Iris pigment epithelial cell (primary cell): ENCODE results near the gene STMP1.
"Not testable (repeated sequence)": the region's sequence is repeated elsewhere in the genome, so short reads cannot be mapped to it uniquely, and the experiment has no call there.

ENCODE experiments used
- DNase-seq: peaks from one replicate; pipeline ENCODE4 v3.0.0-alpha.2; 2011; ENCODE audit warnings: low read depth

STMP1 gene

GRCh38 chr7:135662373-135663114 is at the start of gene STMP1:
Gene STMP1 (plus strand): TSS chr7:135662514.
- peak; percentile 97 for DNase-seq

DNA sequence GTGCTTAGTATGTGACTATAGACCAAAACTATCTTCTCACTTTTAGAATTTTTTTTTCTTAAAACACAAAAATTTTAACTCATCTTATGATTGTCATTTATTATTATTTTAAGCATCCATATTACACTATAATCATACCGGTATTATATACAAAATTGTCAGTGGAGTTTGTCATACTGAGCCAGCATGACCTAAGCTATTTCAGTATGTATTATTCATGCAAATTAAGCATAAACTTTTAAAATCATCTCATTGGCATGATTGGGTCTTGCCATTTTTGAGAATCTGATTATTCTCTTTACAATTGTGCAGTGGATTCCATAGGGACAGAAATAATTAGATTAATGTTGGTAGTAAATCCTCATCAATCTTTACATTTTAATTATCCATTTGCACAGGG is 46.2 kb upstream of the STMP1 start:
- DNase-seq: no peak

DNA sequence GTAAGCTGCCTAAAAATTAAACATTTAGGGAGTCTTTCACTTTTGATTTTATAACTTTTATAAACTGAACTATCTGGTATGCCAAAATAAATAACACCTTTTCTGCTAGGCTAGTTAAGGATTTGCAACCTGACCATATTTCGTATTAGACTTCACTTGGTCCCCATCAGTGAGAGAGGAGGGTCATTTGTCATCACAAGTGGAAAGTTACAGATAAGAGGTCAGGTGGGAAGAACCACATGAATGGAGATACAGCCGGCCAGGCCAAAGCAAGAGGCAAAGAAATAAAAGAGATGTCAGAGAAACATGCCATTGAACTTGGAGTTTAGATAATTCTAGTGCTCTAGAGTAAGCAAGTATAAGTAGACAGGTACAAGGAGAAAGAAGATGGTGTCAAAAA is 44.5 kb upstream of the STMP1 start:
- no peak for DNase-seq

DNA sequence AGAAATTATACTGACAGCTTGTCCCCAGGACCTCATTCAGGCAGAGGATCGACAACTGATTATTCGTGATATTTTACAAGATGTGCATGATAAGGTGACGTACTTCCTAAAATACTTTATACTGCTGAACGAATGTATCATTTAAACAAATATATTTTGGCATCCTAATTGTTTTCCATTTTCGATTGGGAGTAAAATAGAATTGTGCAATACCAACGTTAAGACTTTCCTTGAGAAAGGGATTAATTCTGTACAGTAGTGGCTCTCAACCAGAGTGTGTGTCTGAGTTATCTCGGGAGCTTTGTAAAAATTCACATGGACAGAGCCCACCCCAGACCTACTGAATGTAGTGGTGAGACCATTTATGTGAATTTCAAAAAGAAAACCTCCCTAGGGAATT is 43.8 kb upstream of the STMP1 start:
- DNase-seq: no peak

DNA sequence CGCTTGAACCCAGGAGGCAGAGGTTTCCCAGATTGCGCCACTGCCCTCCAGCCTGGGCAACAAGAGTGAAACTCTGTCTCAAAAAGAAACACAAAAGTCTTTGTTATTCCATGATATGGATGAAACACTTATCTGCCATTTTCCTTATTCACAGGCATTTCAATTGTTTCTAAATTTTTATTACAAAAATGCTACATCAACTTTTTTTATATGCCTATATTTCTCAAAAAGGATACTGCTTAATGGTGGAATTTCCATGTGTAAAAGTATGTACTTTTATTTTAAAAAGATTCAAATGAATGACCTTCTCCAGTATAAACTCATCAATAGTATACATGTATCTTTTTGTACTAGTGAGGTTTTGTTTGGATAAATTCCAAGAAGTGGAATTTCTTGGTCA is 41.9 kb upstream of the STMP1 start:
- DNase-seq: no peak

DNA sequence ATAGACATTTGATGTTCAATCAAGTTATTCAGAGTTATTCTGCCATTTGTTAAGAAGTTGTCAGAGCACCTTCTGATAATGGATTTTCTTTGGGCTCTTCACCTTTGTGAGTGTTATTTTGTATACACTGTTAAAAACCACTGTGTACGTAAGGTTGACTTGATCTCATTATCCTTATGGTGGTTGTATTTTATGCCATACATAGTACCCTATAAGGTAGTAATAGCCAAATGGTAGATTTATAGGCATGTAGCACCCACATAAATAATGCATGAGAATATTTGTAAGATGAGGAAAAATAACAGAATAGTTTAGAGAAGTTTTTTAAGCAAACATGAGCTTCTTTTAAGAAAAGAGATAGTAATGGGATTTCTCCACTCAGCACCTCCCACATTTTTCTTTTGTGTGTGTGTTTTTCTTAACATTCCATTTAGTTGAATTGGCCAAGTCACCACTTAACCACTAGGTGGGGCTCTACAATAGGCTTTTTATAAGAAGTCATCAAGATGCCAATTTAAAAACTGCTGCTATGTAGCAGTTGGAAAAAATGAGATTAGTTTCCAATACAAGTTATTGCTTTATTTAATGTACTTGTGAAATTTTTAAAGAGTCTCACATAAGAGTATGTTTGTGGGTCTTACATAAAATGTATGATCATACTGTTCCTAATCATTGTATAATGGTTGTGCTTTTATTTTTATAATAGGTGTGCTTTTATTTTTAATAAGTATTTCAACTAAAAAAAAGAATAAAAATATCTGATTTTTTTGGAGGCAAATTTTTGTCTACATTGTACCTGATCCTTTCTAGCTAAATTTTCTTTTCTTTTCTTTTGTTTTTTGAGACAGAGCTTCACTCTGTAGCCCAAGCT is 41.1 kb upstream of the STMP1 start:
- peak; percentile 90 for DNase-seq

- no peak for DNase-seq
Measured at GRCh38 chr7:135634191-135634878, 28.0 kb upstream of the STMP1 start.

GRCh38 chr7:135639690-135640089 is 22.6 kb upstream of the STMP1 start:
- DNase-seq: not testable (repeated sequence)

GRCh38 chr7:135644154-135644553 is 18.2 kb upstream of the STMP1 start:
- DNase-seq: peak; percentile 38

DNA sequence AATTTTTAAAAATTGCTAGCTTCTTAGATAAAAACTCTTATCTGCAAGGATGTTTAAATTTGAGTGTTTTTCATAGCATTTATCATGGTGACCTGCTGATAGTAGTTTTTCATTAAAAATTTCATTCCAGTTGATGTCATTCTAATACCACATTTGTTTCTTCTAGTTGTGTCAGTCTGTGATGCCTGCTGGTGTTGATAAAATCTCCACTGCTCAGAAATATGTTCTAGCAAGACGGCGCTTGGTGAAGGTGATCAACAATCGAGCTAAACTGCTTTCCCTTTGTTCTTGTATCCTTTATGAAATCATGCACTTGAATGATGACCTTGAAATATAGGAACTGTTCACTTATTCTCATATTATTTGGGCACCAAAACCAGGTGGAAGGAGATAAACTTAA is 17.6 kb upstream of the STMP1 start:
- no peak for DNase-seq

- DNase-seq: peak; percentile 65
Measured at GRCh38 chr7:135645296-135645904, 16.9 kb upstream of the STMP1 start.

GRCh38 chr7:135647755-135648154 is 14.6 kb upstream of the STMP1 start:
- DNase-seq: no peak

GRCh38 chr7:135648235-135648634 is 14.1 kb upstream of the STMP1 start:
- DNase-seq: no peak

DNA sequence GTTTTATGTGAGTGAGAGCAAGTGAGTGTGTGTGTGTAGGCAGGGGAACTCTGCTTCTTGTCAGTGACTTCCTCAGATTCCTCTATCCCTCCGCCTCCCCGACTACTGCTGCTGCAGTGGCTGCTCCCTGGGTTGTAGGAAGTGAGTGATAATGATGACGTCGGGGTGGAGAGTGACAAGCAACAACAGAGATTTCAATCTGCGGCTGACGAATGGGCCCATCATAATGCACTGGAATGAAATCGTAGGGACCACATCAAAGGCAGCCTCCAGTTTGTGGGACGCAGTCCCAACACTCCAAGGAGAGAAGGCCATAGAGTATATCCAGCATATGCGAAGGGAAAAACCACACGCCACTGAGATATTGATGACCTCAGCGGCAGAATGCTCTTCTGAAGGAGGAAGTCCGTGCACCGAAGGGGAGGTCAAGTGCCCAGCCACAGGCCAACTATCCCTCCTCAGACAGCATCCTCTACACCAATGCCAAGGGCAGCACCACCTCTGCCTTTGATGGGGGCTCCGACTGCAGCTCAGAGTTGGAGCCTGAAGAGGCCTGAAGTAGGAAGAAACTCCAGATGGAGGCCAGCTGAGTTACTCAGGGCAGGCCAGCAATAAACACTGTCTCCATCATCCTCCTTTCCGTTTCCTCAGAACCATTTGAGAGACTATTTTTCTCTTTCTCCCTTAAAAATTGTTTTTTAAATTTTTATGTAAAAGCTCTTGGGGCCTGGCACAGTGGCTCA is 11.3 kb upstream of the STMP1 start:
- DNase-seq: peak; percentile 21

DNA sequence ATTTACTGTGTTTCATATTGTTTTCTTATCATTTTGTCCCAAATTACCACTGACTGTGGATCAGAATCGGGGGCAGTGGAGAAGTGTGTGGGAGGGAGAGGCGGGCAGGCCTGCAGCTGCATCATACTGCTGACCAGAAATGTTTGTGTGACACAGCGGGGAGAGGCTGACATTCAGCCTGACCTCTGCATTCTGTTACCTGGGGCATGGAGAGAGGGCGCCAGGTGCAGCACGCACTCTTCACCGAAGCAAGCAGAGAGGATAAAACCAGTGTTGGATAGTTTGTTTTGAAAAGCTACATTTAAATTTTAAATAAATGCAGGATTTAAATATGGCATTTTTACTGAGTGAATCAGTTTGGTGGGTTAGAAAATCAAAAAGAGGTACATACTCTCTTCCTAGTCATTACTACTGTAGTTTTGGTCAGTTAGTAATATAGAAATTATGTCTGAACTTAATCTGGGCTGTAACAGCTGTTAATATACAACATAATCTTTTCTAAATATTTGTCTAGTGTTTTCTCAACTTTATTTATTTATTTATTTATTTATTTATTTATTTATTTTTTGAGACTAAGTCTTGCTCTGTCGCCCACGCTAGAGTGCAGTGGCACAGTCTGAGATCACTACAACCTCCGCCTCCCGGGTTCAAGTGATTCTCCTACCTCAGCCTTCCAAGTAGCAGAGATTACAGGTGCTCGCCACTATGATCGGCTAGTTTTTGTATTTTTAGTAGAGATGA is 8.8 kb upstream of the STMP1 start:
- DNase-seq: peak; percentile 31

- DNase-seq: no peak
Measured at GRCh38 chr7:135658564-135658963, 3.8 kb upstream of the STMP1 start.

DNA sequence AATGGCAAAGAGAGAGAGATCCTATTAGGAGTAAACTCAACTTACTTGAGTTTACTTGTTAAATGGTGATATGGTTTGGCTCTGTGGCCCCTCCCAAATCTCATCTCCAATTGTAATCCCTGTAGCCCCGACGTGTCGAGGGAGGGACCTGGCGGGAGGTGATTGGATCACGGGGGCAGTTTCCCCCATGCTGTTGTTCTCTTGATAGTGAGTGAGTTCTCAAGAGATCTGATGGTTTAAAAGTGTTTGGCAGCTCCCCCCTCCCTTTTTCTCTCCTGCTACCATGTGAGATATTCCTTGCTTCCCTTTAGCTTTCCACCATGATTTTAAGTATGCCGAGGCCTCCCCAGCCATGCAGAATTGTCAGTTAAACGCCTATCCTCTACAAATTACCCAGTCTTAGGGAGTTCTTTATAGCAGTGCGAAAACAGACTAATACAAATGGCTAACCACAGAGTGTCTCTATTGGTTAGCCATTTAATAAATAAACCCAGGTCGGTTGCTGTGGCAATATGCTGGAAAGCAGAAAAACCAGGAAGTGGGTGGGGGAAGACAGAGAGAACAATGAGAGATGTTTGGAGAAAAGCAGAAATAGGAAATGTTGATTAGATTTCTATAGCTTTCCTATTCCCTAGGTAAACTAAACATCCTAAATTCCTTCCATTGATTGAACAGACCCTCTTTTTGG is 3.0 kb upstream of the STMP1 start:
- peak; percentile 28 for DNase-seq

- DNase-seq: no peak
Measured at GRCh38 chr7:135661311-135662122, 797 bp upstream of the STMP1 start.

GRCh38 chr7:135662123-135662372 is 266 bp upstream of the STMP1 start:
- no peak for DNase-seq
